GM18858 (cell line): Measurements from ENCODE around the gene ITPA.

Experiments
- ATAC-seq: cut with Tn5 transposase; IDR thresholded peaks from one replicate; pipeline ENCODE4 v1.9.1; 2021; ENCODE audit not compliant: unreplicated experiment

Gene ITPA

DNA sequence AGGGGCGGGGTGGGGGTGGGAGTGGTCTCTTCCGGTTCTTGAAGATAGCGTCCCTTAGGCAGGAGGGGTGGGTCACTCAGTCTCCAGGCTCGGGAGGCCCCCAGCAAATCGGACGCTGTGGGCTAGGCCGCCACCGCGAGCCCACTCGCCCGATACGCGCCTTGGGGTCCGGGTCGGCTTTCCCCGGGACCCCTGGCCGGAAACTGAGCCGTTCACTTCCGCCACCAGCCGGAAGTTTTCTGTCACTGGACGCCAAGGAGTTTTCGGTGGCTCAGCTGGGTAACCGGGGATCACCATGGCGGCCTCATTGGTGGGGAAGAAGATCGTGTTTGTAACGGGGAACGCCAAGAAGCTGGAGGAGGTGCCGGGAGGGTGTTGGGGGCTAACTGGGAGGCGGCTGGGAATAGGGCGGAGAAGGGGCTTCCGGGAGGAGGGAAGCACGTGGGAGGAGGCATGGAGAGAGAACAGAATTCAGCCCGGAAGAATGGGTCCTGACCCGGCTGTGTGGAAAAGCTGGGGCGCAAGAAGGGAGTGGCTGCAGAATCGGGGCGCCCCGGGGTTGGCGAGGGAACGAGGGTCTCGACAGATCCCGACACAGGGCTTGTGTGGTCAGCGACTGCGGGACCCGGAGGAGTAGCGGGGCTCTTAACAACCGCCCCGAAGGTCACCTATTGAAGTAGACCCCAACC, at the start of gene ITPA:
TSS of gene ITPA (plus strand) at position 242 of the 689 bp plus-strand sequence. CDS start at position 296, 54 bp downstream.
- ATAC-seq = no peak

DNA sequence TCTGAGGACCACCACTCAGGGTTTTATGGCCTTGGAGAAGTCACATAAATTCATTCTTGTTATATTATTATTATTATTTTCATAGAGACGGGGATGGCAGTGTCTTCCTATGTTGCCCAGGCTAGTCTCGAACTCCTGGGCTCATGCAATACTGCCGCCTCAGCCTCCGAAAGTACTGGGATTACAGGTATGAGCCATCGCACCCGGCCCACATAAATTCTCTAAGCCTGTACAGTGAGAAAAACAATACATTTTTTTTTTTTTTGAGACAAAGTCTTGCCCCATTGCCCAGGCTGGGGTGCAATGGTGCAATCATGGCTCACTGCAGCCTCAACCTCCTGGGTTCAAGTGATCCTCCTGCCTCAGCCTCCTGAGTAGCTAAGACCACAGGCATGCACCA, 48.9 kb upstream of the ITPA start:
- no peak for ATAC-seq

DNA sequence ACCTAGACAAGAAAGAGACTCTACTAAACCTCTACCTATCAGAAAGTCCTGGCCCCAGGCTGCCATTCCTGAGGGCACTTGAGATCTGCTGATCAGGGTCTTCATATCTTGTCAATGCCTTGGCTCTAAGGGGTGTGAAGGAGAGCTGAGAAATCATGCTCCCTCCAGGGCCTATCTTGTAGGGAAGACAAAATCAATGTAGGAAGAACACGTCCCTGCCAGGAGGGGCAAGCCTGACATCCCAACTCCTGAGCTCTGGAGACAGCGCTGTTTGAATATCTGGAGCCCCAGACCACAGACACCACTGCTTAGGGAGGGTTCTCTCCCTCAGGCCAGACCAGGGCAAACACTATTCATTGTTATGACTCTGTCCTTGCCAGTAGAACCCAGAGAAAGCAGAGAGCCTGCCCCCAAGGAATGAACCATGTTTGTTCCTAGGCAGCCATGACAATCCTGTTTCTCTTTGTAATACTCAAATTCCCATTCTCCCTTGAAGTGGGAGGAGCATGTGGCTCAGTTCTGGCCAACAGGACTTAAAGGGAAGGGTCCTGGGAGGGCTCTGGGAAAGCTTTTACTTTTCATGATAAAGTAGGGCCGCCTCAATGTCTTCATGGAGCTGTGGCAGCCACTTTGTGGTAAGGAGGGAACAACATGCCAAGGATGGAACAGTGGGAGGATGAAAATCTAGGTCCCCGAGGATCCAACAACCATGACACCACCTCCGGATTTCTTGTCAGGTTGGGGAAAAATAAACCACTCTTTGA, 47.8 kb upstream of the ITPA start:
- no peak for ATAC-seq

DNA sequence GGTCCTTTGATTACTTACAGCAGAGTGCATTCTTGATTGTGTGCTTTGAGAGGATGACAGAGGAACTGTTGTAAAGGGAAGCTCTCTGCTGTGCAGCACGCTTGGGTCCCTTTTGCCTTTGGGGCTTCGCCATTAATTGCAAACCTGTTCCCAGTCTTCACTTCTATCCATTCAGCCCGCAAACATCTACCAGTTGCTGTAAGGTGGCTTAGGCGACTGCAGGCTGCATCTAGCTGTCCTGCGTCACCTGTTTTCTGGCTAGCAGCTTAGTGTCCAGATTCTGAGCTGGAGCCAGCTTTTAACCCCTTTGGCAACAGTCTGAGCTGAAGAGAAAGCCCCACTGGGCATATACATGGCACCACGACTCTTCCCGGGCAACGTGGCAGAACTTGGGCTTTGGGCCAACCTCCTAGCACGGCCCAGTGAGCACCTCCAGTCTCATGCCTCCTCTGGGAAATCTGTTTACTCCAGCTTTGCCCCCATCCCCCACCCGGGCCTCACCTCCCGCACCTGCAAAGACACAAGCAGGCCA, 47.2 kb upstream of the ITPA start:
- no peak for ATAC-seq

DNA sequence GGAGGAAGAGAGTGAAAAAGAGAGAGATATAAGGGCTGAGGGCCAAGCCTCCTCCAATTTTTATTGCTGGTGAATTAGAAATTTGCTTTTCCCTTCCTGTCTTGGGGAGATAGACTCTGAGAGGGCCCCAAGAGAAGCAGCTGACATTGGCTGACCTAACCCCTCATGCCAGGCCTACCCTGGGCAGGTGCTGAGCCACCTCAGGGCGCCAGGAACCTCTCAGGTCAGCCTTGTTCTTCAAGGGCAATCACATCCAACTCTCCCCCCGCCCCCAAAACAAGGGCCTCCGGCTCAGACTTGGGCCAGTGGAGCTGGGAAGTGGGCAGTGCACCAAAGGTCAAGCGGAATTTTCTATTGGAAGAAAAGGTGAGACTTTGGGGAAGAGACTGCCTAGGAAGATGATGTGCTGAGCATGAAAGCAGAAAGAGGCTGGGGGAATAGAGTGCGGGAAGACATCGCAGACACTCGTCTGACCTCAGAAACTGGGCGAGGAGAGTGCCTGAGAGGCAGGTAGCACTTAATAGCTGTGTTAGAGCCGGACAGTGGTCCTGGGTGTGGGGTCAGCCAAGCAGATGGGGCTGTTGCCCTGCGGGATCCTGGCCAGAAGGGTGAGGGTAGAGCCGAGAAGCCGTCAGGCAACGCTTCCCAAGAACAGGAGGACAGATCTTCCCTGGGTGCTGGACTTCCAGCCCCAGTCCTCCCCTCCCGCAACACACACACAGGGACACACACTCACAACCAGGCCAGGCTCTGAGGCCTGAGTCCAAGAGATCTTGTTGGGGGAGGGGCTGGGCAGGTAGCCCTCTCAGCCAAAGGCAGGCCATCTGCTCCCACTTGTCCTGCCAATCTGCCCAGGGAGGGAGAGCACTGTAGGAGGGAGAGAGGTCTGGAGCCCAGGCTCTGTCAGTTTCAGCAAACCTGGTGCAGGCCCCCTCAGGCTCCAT, 45.9 kb upstream of the ITPA start:
- no peak for ATAC-seq

DNA sequence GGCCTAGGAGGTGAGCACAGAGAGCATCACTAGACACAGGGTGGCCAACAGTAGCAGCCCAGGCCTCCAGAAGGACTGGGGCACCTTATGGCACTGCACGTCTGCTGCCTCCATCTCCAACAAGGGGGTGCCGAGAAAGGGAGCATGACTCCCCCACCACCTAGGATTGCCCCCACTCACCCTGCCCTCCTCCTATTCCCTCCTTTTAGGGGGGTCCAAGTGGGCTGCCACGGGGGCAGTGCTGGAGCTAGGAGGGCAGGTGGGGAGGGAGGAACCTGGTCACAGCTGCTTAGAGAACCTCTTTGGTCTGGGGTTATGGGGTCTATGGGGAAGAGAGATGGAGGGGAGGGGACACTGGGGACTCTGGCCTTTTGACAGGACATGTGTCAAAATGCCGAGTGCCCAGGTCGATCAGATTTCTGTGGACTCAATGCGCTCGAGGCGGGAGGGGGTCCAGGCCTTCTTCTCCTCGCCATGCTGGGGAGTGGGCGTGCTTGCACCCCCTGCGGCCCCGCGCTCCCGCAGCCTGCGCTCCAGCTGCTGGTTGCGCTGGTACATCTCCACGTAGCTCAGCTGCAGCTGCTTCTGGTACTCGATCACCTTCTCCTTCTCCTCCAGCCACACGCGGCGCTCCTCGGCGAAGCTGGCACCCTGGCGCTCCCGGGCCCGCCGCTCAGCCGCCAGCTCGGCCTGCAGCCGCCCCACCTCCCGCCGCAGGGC, 45.1 kb upstream of the ITPA start:
- no peak for ATAC-seq

DNA sequence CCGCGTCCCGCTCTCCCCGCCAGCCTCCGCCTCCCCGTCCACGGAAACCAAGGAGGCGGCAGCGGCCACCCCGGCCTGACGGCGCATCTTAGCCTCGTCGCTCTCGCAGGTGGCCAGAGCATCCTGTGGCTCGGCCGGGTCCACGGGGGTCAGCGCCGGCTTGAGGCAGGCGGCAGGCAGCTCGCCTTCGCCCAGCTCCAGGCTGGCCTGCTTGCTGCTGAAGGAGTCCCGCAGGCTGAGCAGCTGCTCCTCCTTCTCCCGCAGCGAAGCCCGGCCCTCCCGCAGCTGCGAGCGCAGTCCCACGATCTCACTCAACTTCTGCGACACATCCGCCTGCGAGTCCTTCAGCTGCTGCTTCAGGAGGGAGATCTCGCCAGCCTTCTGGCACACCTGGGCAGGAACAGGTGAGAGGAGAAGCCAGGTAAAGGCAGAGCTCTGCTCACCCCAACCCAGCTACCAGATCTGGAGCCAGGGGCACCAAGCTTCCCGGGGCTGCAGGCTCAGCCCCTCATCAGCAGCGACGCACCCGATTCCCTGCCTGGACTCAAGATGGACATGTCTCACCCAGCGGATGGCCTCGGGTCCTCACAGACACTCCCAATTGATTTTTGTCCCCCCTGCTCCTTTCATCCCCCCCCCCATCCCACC, 44.4 kb upstream of the ITPA start:
- no peak for ATAC-seq

DNA sequence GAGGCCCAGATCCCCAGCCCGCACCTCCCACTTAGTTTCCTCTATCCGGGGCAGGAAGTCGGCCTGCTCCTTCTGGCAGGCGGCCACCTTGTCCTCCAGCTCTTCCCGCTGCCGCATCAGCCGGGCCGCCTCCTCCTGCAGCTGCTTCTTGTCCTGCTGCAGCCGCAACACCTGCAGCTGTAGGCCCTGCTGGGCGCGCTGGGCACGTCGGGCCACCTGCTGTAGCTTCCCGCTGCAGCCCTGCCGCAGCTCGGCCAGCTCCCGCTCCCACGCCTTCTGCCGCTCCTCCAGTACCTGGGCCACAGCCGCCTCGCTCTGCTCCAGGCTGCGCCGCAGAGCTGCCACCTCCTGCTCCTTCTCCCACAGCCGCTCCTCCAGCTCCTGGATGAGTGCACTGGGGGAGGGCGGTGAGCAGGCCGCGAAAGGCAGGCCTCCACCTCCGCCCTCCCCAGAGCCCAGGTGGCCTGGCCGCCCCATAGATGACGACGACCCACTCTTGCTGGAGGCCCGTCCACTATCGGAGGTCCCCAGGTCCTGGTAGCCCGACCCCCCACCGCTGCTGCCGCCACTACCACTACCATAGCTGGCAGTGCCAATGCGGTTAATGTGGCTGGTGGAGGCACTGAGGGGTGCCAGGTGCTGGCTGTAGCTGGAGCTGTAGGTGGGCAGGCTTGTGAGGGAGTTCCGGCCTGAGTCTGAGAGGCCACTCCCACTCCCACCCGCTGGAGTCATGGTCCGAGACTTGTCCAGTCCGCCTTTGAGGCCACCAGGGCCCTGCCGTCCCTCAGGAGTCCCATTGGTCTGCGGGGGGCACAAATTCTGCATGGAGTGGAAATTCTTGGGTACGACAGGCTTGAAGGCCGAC, 43.6 kb upstream of the ITPA start:
- ATAC-seq = no peak

DNA sequence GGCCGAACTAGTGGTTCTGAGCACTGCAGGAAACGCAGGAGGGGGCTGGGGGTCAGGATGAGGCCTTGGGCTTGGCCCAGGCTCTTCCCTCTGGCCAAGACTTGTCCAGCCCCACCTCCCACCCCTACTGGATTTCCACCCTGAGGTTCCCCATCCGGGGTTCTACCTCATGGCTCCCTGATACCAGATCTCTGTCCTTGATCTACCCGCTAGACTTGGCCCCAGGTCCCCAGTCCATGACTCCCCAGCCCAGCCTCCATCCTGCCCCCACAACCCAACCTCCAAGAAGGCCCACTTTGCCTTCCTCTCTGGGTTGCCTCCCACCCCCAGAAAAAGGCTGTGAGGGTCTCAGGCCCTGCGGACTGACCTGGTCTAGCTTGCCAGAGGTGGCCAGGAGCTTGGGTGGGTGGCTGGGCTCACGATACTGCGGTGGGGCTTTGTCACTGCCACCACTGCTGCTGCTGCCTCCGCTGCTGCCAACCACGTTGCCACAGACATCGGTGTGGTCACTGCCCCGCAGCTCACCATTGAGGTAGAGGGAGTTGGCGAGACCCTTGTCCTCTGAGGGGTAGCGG, 42.9 kb upstream of the ITPA start:
- ATAC-seq = no peak

DNA sequence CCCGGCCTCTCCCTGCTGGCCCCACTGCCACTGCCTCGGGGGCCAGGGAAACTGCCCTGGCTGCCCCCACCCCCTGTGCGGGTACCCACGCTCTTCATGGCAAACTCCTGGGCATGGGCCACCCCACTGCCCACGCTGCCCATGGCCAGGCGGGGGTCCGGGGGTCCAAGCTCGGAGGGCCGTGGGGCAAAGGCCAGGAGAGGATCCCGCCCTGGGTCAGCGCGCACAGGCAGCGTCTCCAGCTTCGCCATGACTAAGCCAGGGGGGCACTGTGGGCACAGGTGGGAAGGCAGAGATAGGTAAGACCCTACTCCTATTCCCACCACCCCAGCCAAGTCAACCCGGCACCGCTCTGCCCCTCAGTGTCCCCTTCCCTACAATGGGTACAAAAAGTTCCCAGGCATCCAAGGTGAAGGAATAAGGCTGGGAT, 42.4 kb upstream of the ITPA start:
- ATAC-seq = no peak

DNA sequence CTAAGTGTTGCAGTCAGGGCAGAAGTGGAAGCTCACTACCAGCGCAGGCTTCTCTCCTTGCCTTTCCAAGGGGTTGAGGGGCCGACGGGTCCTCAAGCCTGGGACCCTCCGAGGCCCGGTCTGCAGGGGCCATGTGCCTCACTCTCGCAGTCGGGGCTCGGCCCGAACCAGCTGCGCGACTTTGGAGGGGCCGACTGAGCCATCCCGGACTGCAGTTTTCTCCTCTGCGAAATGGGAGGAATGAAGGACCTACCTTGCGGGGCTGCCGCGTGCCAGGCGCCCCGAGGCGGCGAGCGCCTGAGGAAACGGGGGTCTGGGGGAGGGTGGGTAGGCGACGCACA, 41.6 kb upstream of the ITPA start:
- no peak for ATAC-seq

DNA sequence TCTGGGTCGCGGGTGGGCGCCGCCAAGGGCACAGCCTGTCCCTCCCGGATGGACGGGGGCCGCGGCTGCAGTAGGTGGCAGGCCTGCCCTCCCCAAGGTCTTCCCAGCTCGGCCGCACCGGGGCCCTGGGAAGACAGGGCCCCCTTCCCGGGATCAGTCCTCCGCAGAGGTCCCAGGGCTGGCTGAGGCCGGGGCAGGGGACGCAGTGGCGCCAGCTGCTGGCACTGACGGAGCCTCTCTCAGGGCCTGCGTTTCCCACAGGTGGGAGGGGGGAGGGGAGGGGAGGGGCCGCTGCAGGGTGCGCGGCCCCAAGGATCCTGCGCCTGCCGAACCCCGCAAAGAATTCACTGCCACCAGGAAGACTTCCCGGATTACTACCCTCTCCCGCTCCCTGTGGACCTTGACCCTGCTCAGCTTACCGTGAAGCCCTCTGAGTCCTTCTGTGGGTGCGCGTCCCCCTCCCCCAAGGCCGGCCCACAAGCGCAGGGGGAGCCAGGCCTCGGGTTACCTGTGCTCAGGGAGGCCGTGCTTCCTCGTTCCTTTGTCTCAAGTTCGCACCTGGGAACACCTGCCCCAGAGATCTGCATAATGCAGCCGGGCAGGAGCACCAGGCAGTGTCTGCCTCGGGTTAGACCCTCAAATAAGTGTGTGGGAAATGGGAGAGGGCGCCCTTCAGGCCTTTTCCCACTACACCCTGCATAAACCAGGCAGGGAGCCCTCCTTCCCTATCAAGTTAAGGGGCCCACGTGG, 41.0 kb upstream of the ITPA start:
- no peak for ATAC-seq

DNA sequence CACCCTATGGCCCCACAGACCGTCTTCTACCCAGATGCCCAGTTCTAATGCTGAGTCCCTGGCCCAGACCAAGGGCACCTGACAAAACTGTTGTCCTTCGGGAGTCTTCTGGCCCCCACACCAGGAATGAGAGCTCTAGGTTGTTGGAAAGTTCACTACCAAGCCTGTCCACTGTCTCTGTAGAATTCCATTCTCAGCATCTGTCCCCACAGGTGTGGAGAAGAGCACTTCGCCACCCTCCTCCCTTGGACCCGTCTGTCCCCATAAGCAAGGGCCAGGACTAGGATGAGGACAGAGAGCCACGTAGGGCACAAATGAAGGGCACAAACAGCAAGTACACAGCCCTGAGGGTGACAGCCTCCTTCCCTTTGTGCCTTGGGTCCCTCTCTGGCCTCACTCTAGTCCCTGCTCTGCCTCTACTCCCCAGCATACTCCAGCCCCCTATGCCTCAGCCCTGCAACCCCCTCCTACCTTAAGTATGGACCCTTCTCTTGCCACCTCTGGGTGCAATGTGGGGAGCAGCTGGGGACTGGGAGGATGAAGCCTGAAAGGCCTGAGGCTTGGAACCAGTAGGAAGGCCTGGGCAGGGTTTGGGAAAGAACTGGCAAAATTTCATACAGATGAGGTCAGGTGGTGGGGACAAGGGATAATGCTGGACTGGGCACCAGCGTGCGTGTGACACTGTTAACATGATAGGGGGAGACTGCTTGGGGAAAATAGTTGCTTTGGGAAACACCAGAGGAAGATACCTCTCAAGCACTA, 40.3 kb upstream of the ITPA start:
- ATAC-seq = no peak

DNA sequence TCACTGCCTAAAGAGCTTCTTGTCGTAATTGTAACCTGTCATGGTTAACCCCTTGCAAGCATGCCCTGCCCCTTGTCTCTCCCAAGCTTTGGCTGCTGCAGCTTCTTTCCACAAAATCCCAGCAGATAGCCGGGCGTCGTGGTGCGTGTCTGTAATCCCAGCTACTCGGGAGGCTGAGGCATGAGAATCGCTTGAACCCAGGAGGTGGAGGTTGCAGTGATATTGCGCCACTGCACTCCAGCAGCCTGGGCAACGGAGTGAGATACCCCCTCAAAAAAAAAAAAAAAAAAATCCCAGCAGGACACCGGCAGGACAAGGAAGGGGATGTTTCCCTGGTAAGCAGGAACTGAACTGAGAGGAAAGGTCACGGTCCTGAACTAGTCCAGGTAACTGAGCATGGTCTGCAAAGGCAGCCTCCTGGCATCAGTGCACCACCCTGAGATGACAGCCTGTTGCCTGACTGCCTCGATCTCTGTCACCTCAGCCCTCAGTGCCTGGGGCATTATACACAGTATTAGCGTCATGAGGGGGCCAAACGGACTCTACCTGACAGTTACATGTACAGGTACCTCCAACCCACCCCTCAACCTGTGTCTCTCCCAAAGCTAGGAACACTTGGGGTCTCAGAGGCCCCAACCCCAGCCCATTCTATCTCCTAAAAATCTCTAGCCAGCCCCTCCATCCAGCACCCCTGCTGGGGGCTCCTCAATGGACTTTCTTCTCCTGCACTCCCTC, 37.7 kb upstream of the ITPA start:
- ATAC-seq = no peak

DNA sequence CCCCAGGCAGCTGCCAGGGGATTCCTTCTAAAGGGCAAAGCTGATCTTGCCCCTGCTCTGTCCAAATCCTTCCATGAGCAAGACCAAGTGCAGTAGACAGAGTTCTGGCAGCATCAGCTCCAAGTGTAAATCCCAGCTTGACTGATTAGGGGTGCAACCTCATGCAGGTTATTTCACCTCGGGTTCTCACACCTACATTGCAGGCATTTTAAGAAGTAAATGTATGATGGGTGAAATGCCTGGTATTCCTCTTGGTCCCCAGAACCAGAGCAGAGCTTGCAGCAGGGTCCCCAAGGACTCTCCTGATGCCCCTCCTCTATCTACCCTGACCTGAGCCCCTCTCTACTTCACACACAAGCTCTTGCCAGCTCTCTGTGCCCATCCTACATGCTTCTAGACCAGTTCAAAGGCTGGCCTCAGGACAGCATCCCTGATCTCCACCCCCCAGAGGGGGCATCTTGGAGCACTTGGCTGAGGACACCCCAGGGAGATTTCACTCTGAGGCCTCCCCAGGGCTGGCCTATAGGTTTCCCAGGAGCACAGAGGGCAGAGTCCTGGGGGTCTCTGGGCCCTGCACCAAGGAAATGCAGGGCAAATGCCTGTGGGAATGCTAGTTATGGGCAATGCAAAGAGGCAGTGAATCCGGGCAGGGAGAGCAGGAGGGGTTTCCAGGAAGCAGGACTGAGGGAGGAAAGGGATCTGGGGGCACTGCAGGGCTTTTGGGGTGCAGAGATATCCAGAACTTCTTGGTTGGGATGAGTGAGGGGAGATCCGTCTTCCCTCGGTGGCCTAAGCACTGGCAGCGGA, 37.0 kb upstream of the ITPA start:
- ATAC-seq = no peak
